OCI-LY7 (cell line): ENCODE measurements around the gene LRRC4. TPM values are rescaled to one million over a fixed set of nuclear protein-coding genes. Genes with fewer than 3 reads are reported as not detected.
A peak's percentile ranks its signal among the peaks of the same experiment; 100 is the strongest.

ENCODE experiments used
- BruUV-seq: library from RNA; stranded (reverse); fragments of 400-500 nt; replicated peaks from 2 replicates; lab custom pipeline; 2021; lab: Mats Ljungman, UMichigan
- CTCF ChIA-PET: fragments of 300-600 bp; sonication (Branson Sonifier 250); formaldehyde crosslinking; loops from one replicate; lab custom pipeline; 2022; ENCODE audit warnings: antibody characterized with exemption; ENCODE audit not compliant: unreplicated experiment; lab: Charles Lee
- POLR2A ChIA-PET: fragments of 300-600 bp; sonication (Branson Sonifier 250); formaldehyde crosslinking; loops from one replicate; lab custom pipeline; 2022; ENCODE audit warnings: antibody characterized with exemption; lab: Charles Lee
- DNase-seq: peaks from one replicate; pipeline ENCODE4 v3.0.0-alpha.2; 2015; ENCODE audit warnings: low spot score
- H2AFZ ChIP-seq: fragments of 200-600 bp; sonication (generic), shearing (Covaris generic); 2 replicates; pipeline ENCODE4 v1.6.1; 2014; ENCODE audit warnings: mild to moderate bottlenecking, antibody characterized with exemption, low read length, moderate library complexity
- H3K27ac ChIP-seq: fragments of 200-600 bp; sonication (generic); 2 replicates; pipeline ENCODE4 v1.5.1; 2014; ENCODE audit warnings: mixed run types, low read depth, mild to moderate bottlenecking, moderate library complexity, low read length, inconsistent platforms; ENCODE audit not compliant: poor library complexity, severe bottlenecking
- H3K36me3 ChIP-seq: fragments of 200-600 bp; sonication (generic); 2 replicates; pipeline ENCODE4 v1.6.1; 2014; ENCODE audit warnings: mild to moderate bottlenecking, antibody characterized with exemption, low read length, moderate library complexity, mixed read lengths; ENCODE audit not compliant: insufficient read depth
- H3K4me1 ChIP-seq: fragments of 200-600 bp; sonication (generic); 2 replicates; pipeline ENCODE4 v1.5.1; 2014; ENCODE audit warnings: mild to moderate bottlenecking, low read length; ENCODE audit not compliant: insufficient read depth, poor library complexity, severe bottlenecking
- H3K4me2 ChIP-seq: fragments of 200-600 bp; sonication (generic); 2 replicates; pipeline ENCODE4 v1.6.1; 2014; ENCODE audit warnings: mild to moderate bottlenecking, low read length
- H3K4me3 ChIP-seq: fragments of 200-600 bp; sonication (generic); 2 replicates; pipeline ENCODE4 v1.5.1; 2014; ENCODE audit warnings: mild to moderate bottlenecking, low read depth, low read length; ENCODE audit not compliant: poor library complexity, severe bottlenecking
- H3K79me2 ChIP-seq: fragments of 200-600 bp; sonication (generic); 2 replicates; pipeline ENCODE4 v1.6.1; 2016; ENCODE audit warnings: low read depth, mild to moderate bottlenecking, low read length, moderate library complexity, mixed read lengths; ENCODE audit not compliant: insufficient read depth
- H3K9me2 ChIP-seq: fragments of 200-600 bp; sonication (generic); 2 replicates; pipeline ENCODE4 v1.6.1; 2016; ENCODE audit warnings: mild to moderate bottlenecking, low read length, mixed read lengths; ENCODE audit not compliant: insufficient read depth
- H3K9me3 ChIP-seq: fragments of 200-600 bp; sonication (generic); 2 replicates; pipeline ENCODE4 v1.6.1; 2014; ENCODE audit warnings: mild to moderate bottlenecking, mixed run types, low read length, mixed read lengths
- H4K20me1 ChIP-seq: fragments of 200-600 bp; sonication (generic); 2 replicates; pipeline ENCODE4 v1.6.1; 2014; ENCODE audit warnings: mild to moderate bottlenecking, antibody characterized with exemption, low read length, moderate library complexity, mixed read lengths; ENCODE audit not compliant: insufficient read depth
- CTCF ChIP-seq: fragments of 200-600 bp; sonication (generic); conservative IDR thresholded peaks from 2 replicates; pipeline ENCODE4 v1.5.1; 2014; ENCODE audit warnings: mild to moderate bottlenecking, antibody characterized with exemption, low read length, moderate library complexity, mixed read lengths
- EZH2phosphoT487 ChIP-seq: fragments of 200-600 bp; sonication (generic); IDR thresholded peaks from 2 replicates; pipeline ENCODE4 v1.6.1; 2018; ENCODE audit warnings: low read depth, borderline replicate concordance, mild to moderate bottlenecking, mixed run types, antibody characterized with exemption, low read length, moderate library complexity, mixed read lengths
- intact Hi-C: fragments of 100-400 bp; cut with micrococcal nuclease; formaldehyde crosslinking; loops from one replicate; pipeline ENCODE4 v1.10.0; 2022; ENCODE audit not compliant: unreplicated experiment
- total RNA-seq, 2 experiments: library from RNA; depleted of rRNA in 1 of 2; stranded (reverse); fragments of >200 nt in 1 of 2; shearing (Covaris generic) in 1 of 2; gene quantifications; 2 replicates each; pipeline ENCODE4 v1.2.3, GENCODE V29; 2014 to 2022

The LRRC4 gene
- total RNA-seq, 2 experiments from 2014 or later = not detected

- intact Hi-C loops = no loop called here
- Histone ChIP-seq H3K9me2 (no peaks in the 10 kb centered on the region), H3K9me3 (no peaks in the 10 kb centered on the region), H3K4me2 (no peak overlapping the region), H3K4me1 (peaks cover 7% of the 10 kb centered on the region), H3K36me3 (no peaks in the 10 kb centered on the region; the same call in 1 of the 2 replicates), H4K20me1 (no peaks in the 10 kb centered on the region), H3K79me2 (no peaks in the 10 kb centered on the region), H3K27ac (no peak overlapping the region), H2AFZ (no peak overlapping the region), H3K4me3 (no peak overlapping the region)
- DNase-seq = no peak
- POLR2A ChIA-PET = interaction anchor here (2.4 kb wide), 1 partner anchor 20 kb away, joined by 6 read pairs; no protein-coding TSS in a partner anchor
- no TSS peak for BruUV-seq
- CTCF ChIA-PET = no interaction called here
- TF ChIP-seq CTCF = no peak
Observed at GRCh38 chr7:128054511-128054910, 23.3 kb upstream of the LRRC4 start.

- POLR2A ChIA-PET = no interaction called here
- Histone ChIP-seq H3K9me3 (no peaks in the 10 kb centered on the region), H3K36me3 (no peaks in the 10 kb centered on the region; the same call in 1 of the 2 replicates), H4K20me1 (no peaks in the 10 kb centered on the region), H3K4me3 (no peak overlapping the region), H3K79me2 (no peaks in the 10 kb centered on the region), H2AFZ (no peak overlapping the region), H3K4me1 (peaks cover 7% of the 10 kb centered on the region), H3K9me2 (no peaks in the 10 kb centered on the region), H3K27ac (no peak overlapping the region), H3K4me2 (no peak overlapping the region)
- no peak for TF ChIP-seq CTCF
- no peak for TF ChIP-seq EZH2phosphoT487
- no TSS peak for BruUV-seq
- intact Hi-C loops = no loop called here
- CTCF ChIA-PET = no interaction called here
- DNase-seq = no peak
Observed at GRCh38 chr7:128053991-128054390, 22.8 kb upstream of the LRRC4 start.

- POLR2A ChIA-PET = interaction anchor here (0.5 to 1.0 kb wide), 2 partner anchors 9 to 698 kb away, joined by 3 read pairs; no protein-coding TSS in a partner anchor
- H3K9me3 ChIP-seq = no peaks in the 10 kb centered on the region
- BruUV-seq = no TSS peak
- TF ChIP-seq CTCF (no peak), EZH2phosphoT487 (no peak)
- peaks cover 7% of the 10 kb centered on the region for H3K4me1 ChIP-seq
- no peaks in the 10 kb centered on the region for H4K20me1 ChIP-seq
- intact Hi-C loops = no loop called here
- H3K4me3 ChIP-seq = no peak overlapping the region
- H3K9me2 ChIP-seq = no peaks in the 10 kb centered on the region
- no peak overlapping the region for H3K4me2 ChIP-seq
- peak; percentile 40 for DNase-seq
- CTCF ChIA-PET = no interaction called here
- no peak overlapping the region for H3K27ac ChIP-seq
- no peaks in the 10 kb centered on the region; the same call in 1 of the 2 replicates for H3K36me3 ChIP-seq
- no peak overlapping the region for H2AFZ ChIP-seq
- no peaks in the 10 kb centered on the region for H3K79me2 ChIP-seq
Observed at GRCh38 chr7:128053023-128053422, 21.8 kb upstream of the LRRC4 start.
